ENCODE data around the gene PIK3C2B. TPM values are rescaled to one million over a fixed set of nuclear protein-coding genes. Genes with fewer than 3 reads are reported as not detected.

The PIK3C2B gene
- total RNA-seq, 1 donor from 2014 or later = 31.8 TPM

DNA sequence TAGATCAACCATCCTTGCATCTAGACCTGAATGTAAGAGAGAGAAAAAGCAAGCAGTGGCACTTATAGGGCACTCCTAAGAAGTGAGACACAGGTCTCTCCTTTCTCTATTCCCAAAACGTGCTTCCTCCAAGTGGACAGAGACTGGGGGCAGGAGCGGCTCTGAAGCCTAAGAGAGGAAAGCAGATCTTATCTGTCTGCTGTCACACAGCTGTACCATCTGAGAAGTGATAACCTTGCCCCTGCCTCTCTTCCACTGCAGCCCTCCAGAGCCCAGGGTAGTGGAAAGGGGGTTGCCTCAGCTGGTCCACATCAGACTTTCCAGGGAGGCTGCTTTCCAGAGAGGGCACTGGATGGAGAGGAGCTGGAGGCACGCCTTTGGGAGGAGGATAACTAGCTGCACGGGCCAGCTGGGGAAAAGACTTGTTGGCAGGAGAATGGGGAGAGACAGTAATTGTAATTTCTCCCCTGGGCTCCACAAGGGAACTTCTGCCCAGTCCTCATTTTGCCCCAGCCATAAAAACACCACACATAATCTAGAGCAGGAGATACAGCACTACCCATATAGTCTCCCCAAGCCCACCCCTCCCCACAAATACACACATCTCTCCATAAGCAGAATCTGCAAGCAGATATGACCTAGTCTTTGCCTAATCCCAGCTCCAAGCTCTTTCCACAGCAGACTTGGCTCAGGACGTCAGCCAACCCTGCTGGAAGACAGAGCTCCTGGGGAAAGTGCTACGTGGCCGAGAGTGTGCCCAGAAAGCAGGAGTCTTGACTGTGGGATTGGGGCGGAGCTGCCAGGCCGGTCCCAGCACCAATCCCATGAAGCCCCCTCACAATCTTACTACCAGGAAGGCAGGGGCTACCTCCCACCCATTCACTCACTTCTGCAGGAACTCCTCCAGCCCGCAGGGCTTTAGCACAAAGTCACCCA lies 31.2 kb downstream of the PIK3C2B start:
- peak overlapping the region; percentile 32 for H3K27ac ChIP-seq (ENCODE audit: low read depth, low read length)
- no peak overlapping the region for H3K4me3 ChIP-seq (ENCODE audit: low read length in 3 of 3)
- peaks cover 35 to 49% (median 41%) of the 10 kb centered on the region in 3 donors for H3K36me3 ChIP-seq (ENCODE audit: control insufficient read depth in 3 of 3, insufficient read depth in 3 of 3, low read length in 3 of 3)
- H3K4me1 ChIP-seq (ENCODE audit: control insufficient read depth in 3 of 3, insufficient read depth in 3 of 3, low read length in 3 of 3) = peaks cover 65 to 73% (median 72%) of the 10 kb centered on the region in 3 donors
- H3K9me3 ChIP-seq (ENCODE audit: control insufficient read depth in 3 of 3, low read length in 3 of 3) = no peaks in the 10 kb centered on the region
- peak overlapping the region in 2 of 3 donors; percentile 12 to 43 for H3K9ac ChIP-seq (ENCODE audit: low read depth in 1 of 3, low read length in 3 of 3)
- no peaks in the 10 kb centered on the region for H3K27me3 ChIP-seq (ENCODE audit: control insufficient read depth in 3 of 3, insufficient read depth in 3 of 3, low read length in 3 of 3)

DNA sequence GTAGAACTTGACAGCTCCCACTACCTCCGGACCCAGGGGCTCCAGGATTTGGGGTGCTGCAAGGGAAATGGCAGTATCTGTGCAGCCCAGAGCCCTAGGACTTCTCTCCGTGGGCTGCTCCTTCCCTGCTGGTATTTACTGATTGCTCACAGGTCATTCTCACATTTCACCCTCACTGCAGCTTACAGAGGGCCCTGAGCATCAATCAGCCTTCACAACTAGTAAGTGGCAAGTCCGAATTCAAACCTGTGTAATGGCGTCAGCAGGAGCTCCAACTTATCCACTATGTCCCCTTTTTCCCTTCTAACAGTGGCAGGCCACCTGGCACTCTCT lies 32.4 kb downstream of the PIK3C2B start:
- Histone ChIP-seq H3K9ac (ENCODE audit: low read depth in 1 of 3, low read length in 3 of 3) (peak overlapping the region in 1 of 3 donors; percentile 40), H3K27ac (ENCODE audit: low read depth, low read length) (peak overlapping the region; percentile 66), H3K9me3 (ENCODE audit: control insufficient read depth in 3 of 3, low read length in 3 of 3) (no peaks in the 10 kb centered on the region), H3K36me3 (ENCODE audit: control insufficient read depth in 3 of 3, insufficient read depth in 3 of 3, low read length in 3 of 3) (peaks cover 37 to 54% (median 47%) of the 10 kb centered on the region in 3 donors), H3K27me3 (ENCODE audit: control insufficient read depth in 3 of 3, insufficient read depth in 3 of 3, low read length in 3 of 3) (no peaks in the 10 kb centered on the region), H3K4me3 (ENCODE audit: low read length in 3 of 3) (no peak overlapping the region), H3K4me1 (ENCODE audit: control insufficient read depth in 3 of 3, insufficient read depth in 3 of 3, low read length in 3 of 3) (peaks cover 56 to 65% (median 60%) of the 10 kb centered on the region in 3 donors)

DNA sequence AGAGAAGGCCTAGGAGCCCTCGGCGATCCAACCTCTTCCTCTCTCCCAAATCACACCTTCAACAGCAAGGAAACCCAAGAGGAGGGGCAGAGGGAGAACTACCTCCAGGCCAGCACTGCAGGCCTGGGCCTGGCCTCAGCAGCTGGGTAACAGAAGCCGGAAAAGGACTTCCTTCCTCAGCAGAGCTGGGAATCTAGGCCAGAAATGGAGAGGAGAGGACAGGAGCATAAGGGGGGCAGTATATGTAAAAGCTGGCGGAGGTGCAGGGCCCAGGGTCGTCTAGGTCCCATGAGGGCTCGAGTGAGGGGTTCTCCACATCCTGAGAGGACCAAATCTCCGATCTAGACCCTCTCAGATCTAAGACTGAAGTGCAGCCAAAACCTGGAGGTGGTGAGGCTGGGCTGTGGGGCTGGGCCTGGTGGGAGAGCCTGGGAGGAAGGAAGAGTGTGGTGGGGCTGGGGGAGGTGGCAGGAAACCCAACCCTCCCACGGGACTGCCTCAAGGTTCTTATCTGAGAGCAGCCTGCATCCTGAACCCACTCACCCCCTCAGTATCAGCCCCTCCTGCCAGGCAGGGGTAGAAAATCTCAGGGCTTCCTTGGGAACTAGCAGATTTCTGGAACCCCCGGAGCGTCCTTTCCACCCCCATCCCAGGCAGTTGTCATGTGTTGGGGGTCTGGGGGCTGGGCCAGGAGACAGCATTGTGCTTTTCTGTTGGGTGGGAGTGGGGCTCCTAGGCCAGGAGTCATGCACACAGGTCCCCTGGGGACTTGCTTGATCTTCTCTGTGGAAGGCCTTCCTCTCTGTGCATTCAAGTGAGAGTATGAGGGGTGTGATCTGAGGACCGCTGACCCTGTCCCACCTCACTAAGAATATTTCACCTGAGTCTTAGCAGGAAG lies 33.0 kb downstream of the PIK3C2B start:
- peak overlapping the region; percentile 66 for H3K27ac ChIP-seq (ENCODE audit: low read depth, low read length)
- no peaks in the 10 kb centered on the region for H3K9me3 ChIP-seq (ENCODE audit: control insufficient read depth in 3 of 3, low read length in 3 of 3)
- H3K4me3 ChIP-seq (ENCODE audit: low read length in 3 of 3) = peak overlapping the region in 1 of 3 donors; percentile 22
- H3K4me1 ChIP-seq (ENCODE audit: control insufficient read depth in 3 of 3, insufficient read depth in 3 of 3, low read length in 3 of 3) = peaks cover 50 to 58% (median 54%) of the 10 kb centered on the region in 3 donors
- H3K36me3 ChIP-seq (ENCODE audit: control insufficient read depth in 3 of 3, insufficient read depth in 3 of 3, low read length in 3 of 3) = peaks cover 41 to 56% (median 48%) of the 10 kb centered on the region in 3 donors
- H3K27me3 ChIP-seq (ENCODE audit: control insufficient read depth in 3 of 3, insufficient read depth in 3 of 3, low read length in 3 of 3) = no peaks in the 10 kb centered on the region
- H3K9ac ChIP-seq (ENCODE audit: low read depth in 1 of 3, low read length in 3 of 3) = peak overlapping the region in 1 of 3 donors; percentile 40

DNA sequence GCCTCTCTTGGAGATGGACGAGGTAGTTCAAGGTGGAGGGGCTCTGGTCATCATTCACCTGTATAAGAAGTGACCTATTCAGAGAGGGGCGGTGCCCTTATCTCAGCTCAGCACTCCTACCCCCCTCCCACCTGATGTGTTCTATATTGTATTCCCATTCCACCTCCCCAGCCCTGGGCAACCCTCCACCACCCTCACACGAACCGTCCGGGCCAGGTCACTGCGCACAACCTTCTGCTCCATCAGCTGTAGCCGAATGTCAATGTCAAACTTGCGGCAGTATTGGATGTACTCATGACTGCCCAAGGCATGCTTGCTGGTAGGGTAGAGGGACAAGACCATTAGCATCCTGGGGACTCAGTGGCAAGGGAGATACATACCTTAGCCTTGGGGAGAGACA lies 34.3 kb downstream of the PIK3C2B start:
- Histone ChIP-seq H3K4me1 (ENCODE audit: control insufficient read depth in 3 of 3, insufficient read depth in 3 of 3, low read length in 3 of 3) (peaks cover 42 to 46% (median 43%) of the 10 kb centered on the region in 3 donors), H3K27ac (ENCODE audit: low read depth, low read length) (peak overlapping the region; percentile 66), H3K36me3 (ENCODE audit: control insufficient read depth in 3 of 3, insufficient read depth in 3 of 3, low read length in 3 of 3) (peaks cover 48 to 61% (median 55%) of the 10 kb centered on the region in 3 donors)

DNA sequence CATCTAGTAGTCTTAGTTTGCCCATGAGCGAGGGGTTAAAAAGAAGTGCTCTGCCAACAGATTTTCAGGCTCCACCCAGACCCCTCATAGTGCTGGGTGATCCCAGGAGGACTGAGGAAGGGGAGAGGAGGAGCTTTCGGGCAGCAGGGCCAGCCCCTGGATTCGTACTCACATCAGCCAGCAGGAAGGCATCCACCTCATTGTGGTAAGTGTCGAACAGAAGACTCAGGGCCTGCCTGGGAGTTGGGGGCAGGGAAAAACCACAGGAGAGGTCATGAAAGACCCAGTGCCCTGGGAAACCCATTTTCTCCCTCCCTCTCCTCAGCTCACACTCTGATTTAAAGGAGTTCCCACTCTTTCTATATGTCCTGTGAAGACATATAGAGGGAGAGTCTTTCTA lies 34.9 kb downstream of the PIK3C2B start:
- Histone ChIP-seq H3K36me3 (ENCODE audit: control insufficient read depth in 3 of 3, insufficient read depth in 3 of 3, low read length in 3 of 3) (peaks cover 48 to 65% (median 60%) of the 10 kb centered on the region in 3 donors), H3K9ac (ENCODE audit: low read depth in 1 of 3, low read length in 3 of 3) (no peak overlapping the region), H3K27ac (ENCODE audit: low read depth, low read length) (peak overlapping the region; percentile 1), H3K27me3 (ENCODE audit: control insufficient read depth in 3 of 3, insufficient read depth in 3 of 3, low read length in 3 of 3) (no peaks in the 10 kb centered on the region), H3K4me3 (ENCODE audit: low read length in 3 of 3) (no peak overlapping the region), H3K4me1 (ENCODE audit: control insufficient read depth in 3 of 3, insufficient read depth in 3 of 3, low read length in 3 of 3) (peaks cover 35 to 40% (median 38%) of the 10 kb centered on the region in 3 donors), H3K9me3 (ENCODE audit: control insufficient read depth in 3 of 3, low read length in 3 of 3) (no peaks in the 10 kb centered on the region)

More for the DNA sequence above, 34.3 kb downstream of the PIK3C2B start:
- no peak overlapping the region for H3K9ac ChIP-seq (ENCODE audit: low read depth in 1 of 3, low read length in 3 of 3)
- no peaks in the 10 kb centered on the region for H3K9me3 ChIP-seq (ENCODE audit: control insufficient read depth in 3 of 3, low read length in 3 of 3)
- H3K27me3 ChIP-seq (ENCODE audit: control insufficient read depth in 3 of 3, insufficient read depth in 3 of 3, low read length in 3 of 3) = no peaks in the 10 kb centered on the region
- H3K4me3 ChIP-seq (ENCODE audit: low read length in 3 of 3) = no peak overlapping the region

DNA sequence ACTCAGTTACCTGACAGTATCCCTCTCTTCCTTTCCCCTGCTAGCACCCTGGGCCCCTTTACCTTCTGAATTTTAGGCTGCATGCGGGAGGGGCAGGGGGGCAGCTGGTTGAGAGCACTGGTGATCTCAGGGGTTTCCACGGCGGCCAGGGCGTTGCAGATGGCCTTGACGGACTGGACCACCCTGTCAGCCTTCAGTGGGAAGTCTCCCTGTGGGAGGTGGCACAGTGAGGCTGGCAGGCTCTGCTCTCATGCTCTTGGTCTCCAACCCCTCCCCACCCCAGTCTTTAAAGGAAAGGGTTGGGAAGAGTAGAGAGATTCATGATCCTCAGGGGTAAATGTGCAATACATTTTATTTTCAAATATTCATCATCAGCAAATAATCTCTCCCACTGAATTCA lies 36.9 kb downstream of the PIK3C2B start:
- Histone ChIP-seq H3K27ac (ENCODE audit: low read depth, low read length) (no peak overlapping the region), H3K36me3 (ENCODE audit: control insufficient read depth in 3 of 3, insufficient read depth in 3 of 3, low read length in 3 of 3) (peaks cover 41 to 66% (median 51%) of the 10 kb centered on the region in 3 donors), H3K4me3 (ENCODE audit: low read length in 3 of 3) (no peak overlapping the region), H3K27me3 (ENCODE audit: control insufficient read depth in 3 of 3, insufficient read depth in 3 of 3, low read length in 3 of 3) (no peaks in the 10 kb centered on the region), H3K4me1 (ENCODE audit: control insufficient read depth in 3 of 3, insufficient read depth in 3 of 3, low read length in 3 of 3) (peaks cover 22 to 28% (median 27%) of the 10 kb centered on the region in 3 donors), H3K9ac (ENCODE audit: low read depth in 1 of 3, low read length in 3 of 3) (no peak overlapping the region), H3K9me3 (ENCODE audit: control insufficient read depth in 3 of 3, low read length in 3 of 3) (no peaks in the 10 kb centered on the region)

DNA sequence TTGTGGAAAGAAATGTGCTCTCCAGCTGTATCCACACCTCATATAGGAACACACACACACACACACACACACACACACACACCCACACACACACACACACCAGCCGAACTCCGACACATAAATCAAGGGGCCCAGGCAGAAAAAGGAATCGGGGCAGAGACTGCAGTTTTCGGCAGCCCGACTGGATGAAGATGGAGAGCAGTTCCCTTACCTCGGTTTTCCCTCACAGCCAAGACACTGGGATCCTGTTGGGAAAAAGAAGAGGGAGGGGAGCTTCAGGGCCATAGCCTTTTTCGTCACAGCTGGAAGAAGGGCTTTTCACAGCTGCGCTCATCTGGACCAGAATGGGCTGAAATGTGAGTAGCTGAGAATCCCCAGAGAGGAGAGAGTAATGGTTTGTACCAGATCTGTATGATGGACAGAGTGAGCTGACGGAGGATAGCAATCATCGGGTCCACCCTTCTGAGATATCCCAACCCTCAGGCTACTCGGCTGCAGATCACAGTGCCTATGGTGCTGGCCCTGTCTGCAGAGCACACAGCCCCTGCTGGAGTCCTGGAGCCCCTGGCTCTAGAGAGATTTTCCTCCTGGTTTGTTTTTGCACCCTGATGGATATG lies 37.7 kb downstream of the PIK3C2B start:
- H3K36me3 ChIP-seq (ENCODE audit: control insufficient read depth in 3 of 3, insufficient read depth in 3 of 3, low read length in 3 of 3) = peaks cover 37 to 61% (median 51%) of the 10 kb centered on the region in 3 donors
- no peaks in the 10 kb centered on the region for H3K9me3 ChIP-seq (ENCODE audit: control insufficient read depth in 3 of 3, low read length in 3 of 3)
- no peak overlapping the region for H3K9ac ChIP-seq (ENCODE audit: low read depth in 1 of 3, low read length in 3 of 3)
- no peaks in the 10 kb centered on the region for H3K27me3 ChIP-seq (ENCODE audit: control insufficient read depth in 3 of 3, insufficient read depth in 3 of 3, low read length in 3 of 3)
- H3K27ac ChIP-seq (ENCODE audit: low read depth, low read length) = no peak overlapping the region
- H3K4me1 ChIP-seq (ENCODE audit: control insufficient read depth in 3 of 3, insufficient read depth in 3 of 3, low read length in 3 of 3) = peaks cover 25 to 27% (median 26%) of the 10 kb centered on the region in 3 donors
- no peak overlapping the region for H3K4me3 ChIP-seq (ENCODE audit: low read length in 3 of 3)

DNA sequence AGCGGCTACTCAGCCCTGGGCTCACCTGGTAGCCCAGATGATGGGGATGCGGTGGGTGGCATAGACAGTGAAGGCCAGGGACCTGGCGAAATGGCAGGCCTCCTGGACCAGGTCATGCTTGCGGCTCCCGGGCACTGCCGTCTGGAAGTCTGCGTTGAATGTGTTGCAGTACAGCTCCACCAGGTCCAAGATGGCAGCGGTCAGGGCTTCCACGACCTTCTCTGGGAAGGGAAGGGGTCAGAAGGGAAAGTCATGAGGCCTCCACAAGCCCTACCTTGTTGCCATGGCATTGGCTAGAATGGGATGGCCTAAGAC lies 38.8 kb downstream of the PIK3C2B start:
- Histone ChIP-seq H3K27me3 (ENCODE audit: control insufficient read depth in 3 of 3, insufficient read depth in 3 of 3, low read length in 3 of 3) (no peaks in the 10 kb centered on the region), H3K9me3 (ENCODE audit: control insufficient read depth in 3 of 3, low read length in 3 of 3) (no peaks in the 10 kb centered on the region), H3K4me1 (ENCODE audit: control insufficient read depth in 3 of 3, insufficient read depth in 3 of 3, low read length in 3 of 3) (peaks cover 28 to 33% (median 30%) of the 10 kb centered on the region in 3 donors), H3K27ac (ENCODE audit: low read depth, low read length) (no peak overlapping the region), H3K4me3 (ENCODE audit: low read length in 3 of 3) (no peak overlapping the region), H3K9ac (ENCODE audit: low read depth in 1 of 3, low read length in 3 of 3) (no peak overlapping the region), H3K36me3 (ENCODE audit: control insufficient read depth in 3 of 3, insufficient read depth in 3 of 3, low read length in 3 of 3) (peaks cover 31 to 53% (median 43%) of the 10 kb centered on the region in 3 donors)

DNA sequence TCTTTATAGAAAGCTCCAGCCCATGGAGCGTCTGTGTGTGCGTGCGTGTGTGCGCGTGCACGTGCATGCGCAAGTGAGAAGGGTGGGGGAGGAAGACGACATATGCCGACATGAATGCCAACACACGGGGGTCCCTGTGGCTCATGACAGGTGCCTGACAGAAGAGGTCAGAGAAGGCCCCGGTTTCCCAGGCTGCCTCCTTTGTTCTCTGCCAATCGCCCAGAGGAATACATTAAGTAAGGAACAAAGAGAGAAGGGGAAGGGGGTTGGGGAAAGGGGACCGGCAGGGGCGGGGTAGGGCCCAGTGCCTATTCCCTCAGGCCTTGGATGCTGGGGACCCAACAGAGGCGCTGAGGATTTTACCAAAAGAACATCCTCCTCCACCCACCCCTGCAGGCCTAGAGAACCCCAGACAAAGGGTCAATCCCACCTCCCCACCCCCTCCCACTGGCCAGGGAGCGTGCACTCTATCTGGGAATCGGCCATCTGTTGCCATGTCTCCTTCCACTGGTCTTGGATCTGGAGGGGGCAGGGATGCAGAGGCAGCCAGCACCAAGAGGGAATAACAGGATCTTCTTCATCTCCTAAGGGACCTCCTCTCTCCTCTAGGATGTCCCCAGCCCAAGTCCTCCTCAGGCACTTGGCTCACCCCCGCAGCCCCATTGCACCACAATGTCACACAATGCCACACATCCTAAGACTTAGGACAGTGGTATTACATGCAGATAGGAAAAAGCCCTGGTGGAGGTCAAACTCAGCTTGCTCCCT lies 39.4 kb downstream of the PIK3C2B start:
- Histone ChIP-seq H3K9ac (ENCODE audit: low read depth in 1 of 3, low read length in 3 of 3) (no peak overlapping the region), H3K27ac (ENCODE audit: low read depth, low read length) (no peak overlapping the region), H3K4me3 (ENCODE audit: low read length in 3 of 3) (no peak overlapping the region), H3K36me3 (ENCODE audit: control insufficient read depth in 3 of 3, insufficient read depth in 3 of 3, low read length in 3 of 3) (peaks cover 28 to 48% (median 39%) of the 10 kb centered on the region in 3 donors), H3K9me3 (ENCODE audit: control insufficient read depth in 3 of 3, low read length in 3 of 3) (no peaks in the 10 kb centered on the region), H3K27me3 (ENCODE audit: control insufficient read depth in 3 of 3, insufficient read depth in 3 of 3, low read length in 3 of 3) (no peaks in the 10 kb centered on the region), H3K4me1 (ENCODE audit: control insufficient read depth in 3 of 3, insufficient read depth in 3 of 3, low read length in 3 of 3) (peaks cover 27 to 30% (median 28%) of the 10 kb centered on the region in 3 donors)

All from skeletal muscle tissue (tissue), 4 donors.